ENCODE measurements around the gene ABLIM3.

DNA sequence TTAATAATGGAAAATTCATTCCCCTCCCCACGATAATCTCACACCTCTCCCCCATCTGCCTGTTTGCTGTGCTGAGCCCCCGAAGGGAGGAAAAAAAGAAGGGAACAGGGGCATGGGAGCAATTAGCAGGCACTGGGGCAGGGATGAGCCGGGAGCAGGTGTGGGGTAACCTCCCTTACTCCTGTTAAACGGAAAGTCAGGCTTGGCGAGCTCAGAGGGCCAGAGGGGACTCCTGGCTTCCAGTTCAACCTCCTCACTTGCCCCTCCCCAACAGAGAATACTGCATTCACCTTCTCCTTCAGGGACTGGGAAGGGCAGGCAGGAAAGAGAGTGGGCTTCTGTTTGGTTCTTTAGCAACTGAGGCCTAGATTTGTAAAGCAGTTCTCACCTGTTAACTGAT lies 131.9 kb downstream of the ABLIM3 start:
- no peak for TF ChIP-seq CTCF (IDR thresholded peaks at IDR 0.05; ENCODE audit: extremely low read depth in 1 of 2, insufficient read depth in 1 of 2, low read depth in 1 of 2, low read length in 2 of 2)
- no peak for TF ChIP-seq POLR2A (IDR thresholded peaks at IDR 0.05; ENCODE audit: low read depth, low read length)
- TF ChIP-seq FOS (IDR thresholded peaks at IDR 0.05; ENCODE audit: borderline replicate concordance, insufficient read depth, low read length): no peak
- no peak for TF ChIP-seq EZH2 (IDR thresholded peaks at IDR 0.05; ENCODE audit: borderline replicate concordance, low read depth, low read length, severe bottlenecking)
